Skeletal muscle tissue (tissue), 4 donors: ENCODE data around the gene ALKBH2. TPM values are rescaled to one million over a fixed set of nuclear protein-coding genes. Genes with fewer than 3 reads are reported as not detected.
A peak's percentile ranks its signal among the peaks of the same experiment; 100 is the strongest.
"Not testable (repeated sequence)": the region's sequence is repeated elsewhere in the genome, so short reads cannot be mapped to it uniquely, and the experiment has no call there.

Experiments
- H3K27ac ChIP-seq: one replicate; pipeline ENCODE4 v1.7.0; 2013; ENCODE audit warnings: mild to moderate bottlenecking, low read depth, low read length, inconsistent platforms
- H3K27me3 ChIP-seq, 3 donors: one replicate each; pipeline ENCODE4 v1.7.0; 2013; ENCODE audit warnings: low read length in 3 of 3; ENCODE audit not compliant: control insufficient read depth in 3 of 3, insufficient read depth in 3 of 3
- H3K36me3 ChIP-seq, 3 donors: one replicate each; pipeline ENCODE4 v1.7.0; 2013; ENCODE audit warnings: low read length in 3 of 3; ENCODE audit not compliant: control insufficient read depth in 3 of 3, insufficient read depth in 3 of 3
- H3K4me1 ChIP-seq, 3 donors: one replicate each; pipeline ENCODE4 v1.7.0; 2013; ENCODE audit warnings: low read length in 3 of 3, mild to moderate bottlenecking in 3 of 3; ENCODE audit not compliant: control insufficient read depth in 3 of 3, insufficient read depth in 3 of 3
- H3K4me3 ChIP-seq, 3 donors: one replicate each; pipeline ENCODE4 v1.7.0; 2013; ENCODE audit warnings: low read length in 3 of 3
- H3K9ac ChIP-seq, 3 donors: one replicate each; pipeline ENCODE4 v1.7.0; 2013; ENCODE audit warnings: low read length in 3 of 3, mild to moderate bottlenecking in 3 of 3, moderate library complexity in 2 of 3, low read depth in 1 of 3
- H3K9me3 ChIP-seq, 3 donors: one replicate each; pipeline ENCODE4 v1.7.0; 2013; ENCODE audit warnings: low read length in 3 of 3; ENCODE audit not compliant: control insufficient read depth in 3 of 3
- total RNA-seq: library from RNA; depleted of rRNA; stranded (reverse); fragments of >200 nt; gene quantifications from one replicate; pipeline ENCODE4 v1.2.3, GENCODE V29; 2014
- donor health status: Osteomylitis.

The ALKBH2 gene
- total RNA-seq, 1 donor from 2014 or later: 20.4 TPM

- H3K9me3 ChIP-seq: no peaks in the 10 kb centered on the region
- no peak overlapping the region for H3K4me3 ChIP-seq
- H3K9ac ChIP-seq: no peak overlapping the region
- peaks cover 5 to 22% (median 16%) of the 10 kb centered on the region in 3 donors for H3K36me3 ChIP-seq
- no peak overlapping the region for H3K27ac ChIP-seq
- H3K4me1 ChIP-seq: peaks cover 8 to 14% (median 12%) of the 10 kb centered on the region in 3 donors
- H3K27me3 ChIP-seq: no peaks in the 10 kb centered on the region
Measured at GRCh38 chr12:109057376-109057775, 35.9 kb downstream of the ALKBH2 start.

DNA sequence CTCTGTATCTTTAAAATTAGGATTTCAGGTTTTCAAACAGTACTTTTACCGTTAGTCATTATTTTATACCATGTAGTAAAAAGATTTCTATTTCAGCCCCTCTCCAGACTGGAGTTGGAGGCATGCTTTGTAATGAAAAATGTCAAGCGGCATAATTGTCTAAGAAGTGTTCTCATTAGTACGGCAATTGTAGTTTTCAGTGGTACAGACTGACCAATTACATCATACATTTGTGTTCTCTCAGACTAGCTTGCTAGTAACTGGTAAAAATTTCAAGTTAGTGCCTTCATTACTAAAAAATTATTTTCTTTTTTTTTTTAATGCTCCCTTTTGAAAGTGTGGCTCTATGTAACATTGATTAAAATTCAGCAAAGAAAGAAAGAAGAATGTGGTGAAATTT, 36.4 kb downstream of the ALKBH2 start:
- H3K9ac ChIP-seq: no peak overlapping the region
- H3K9me3 ChIP-seq: no peaks in the 10 kb centered on the region
- no peaks in the 10 kb centered on the region for H3K27me3 ChIP-seq
- peaks cover 10 to 15% (median 14%) of the 10 kb centered on the region in 3 donors for H3K4me1 ChIP-seq
- no peak overlapping the region for H3K4me3 ChIP-seq
- H3K36me3 ChIP-seq: peaks cover 5 to 22% (median 16%) of the 10 kb centered on the region in 3 donors
- no peak overlapping the region for H3K27ac ChIP-seq

DNA sequence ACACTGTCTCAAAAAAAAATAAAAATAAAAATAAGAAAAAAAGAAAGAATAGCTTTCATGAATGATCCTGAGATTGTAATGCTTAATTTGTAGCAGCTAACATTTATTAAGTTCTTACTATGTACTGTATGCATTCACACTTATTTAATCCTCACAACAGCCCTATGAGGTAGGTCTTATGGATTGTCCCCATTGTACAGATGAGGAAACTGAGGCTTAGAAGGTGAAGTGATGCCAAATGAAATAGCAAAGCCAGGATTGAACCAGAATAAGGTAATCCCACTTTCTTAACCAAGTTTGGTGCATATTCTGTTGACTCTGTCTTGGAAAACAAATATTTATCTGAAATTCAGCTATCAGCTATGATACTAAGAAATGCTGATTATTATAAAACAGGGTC, 38.8 kb downstream of the ALKBH2 start:
- no peak overlapping the region for H3K4me3 ChIP-seq

DNA sequence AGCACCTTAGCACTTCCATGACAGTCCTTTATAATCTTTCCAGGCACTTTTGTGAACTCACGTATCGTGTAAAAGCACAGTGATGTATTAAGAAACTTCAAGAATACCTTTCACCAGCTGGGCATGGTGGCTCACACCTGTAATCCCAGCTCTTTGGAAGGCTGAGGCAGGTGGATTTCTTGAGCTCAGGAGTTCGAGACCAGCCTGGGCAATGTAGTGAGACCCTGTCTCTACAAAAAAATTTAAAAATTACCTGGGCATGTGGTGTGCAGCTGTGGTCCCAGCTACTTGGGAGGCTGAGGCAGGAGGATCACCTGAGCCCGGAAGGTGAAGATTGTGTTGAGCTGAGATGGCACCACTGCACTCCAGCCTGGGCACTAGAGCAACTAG, 39.2 kb downstream of the ALKBH2 start:
- peak overlapping the region in 1 of 3 donors; percentile 91 for H3K9ac ChIP-seq
- not testable (repeated sequence) for H3K9me3 ChIP-seq, H3K27ac ChIP-seq, H3K27me3 ChIP-seq
- H3K4me3 ChIP-seq: peak overlapping the region in 1 of 3 donors; percentile 96
- peaks cover 5 to 13% (median 6%) of the 10 kb centered on the region in 3 donors for H3K36me3 ChIP-seq
- peaks cover 12 to 18% (median 14%) of the 10 kb centered on the region in 3 donors for H3K4me1 ChIP-seq

More for the DNA sequence above, 38.8 kb downstream of the ALKBH2 start:
- Histone ChIP-seq H3K4me1 (peaks cover 12 to 18% (median 14%) of the 10 kb centered on the region in 3 donors), H3K27me3 (no peaks in the 10 kb centered on the region), H3K27ac (no peak overlapping the region), H3K9ac (no peak overlapping the region), H3K9me3 (no peaks in the 10 kb centered on the region), H3K36me3 (peaks cover 5 to 14% (median 8%) of the 10 kb centered on the region in 3 donors)

DNA sequence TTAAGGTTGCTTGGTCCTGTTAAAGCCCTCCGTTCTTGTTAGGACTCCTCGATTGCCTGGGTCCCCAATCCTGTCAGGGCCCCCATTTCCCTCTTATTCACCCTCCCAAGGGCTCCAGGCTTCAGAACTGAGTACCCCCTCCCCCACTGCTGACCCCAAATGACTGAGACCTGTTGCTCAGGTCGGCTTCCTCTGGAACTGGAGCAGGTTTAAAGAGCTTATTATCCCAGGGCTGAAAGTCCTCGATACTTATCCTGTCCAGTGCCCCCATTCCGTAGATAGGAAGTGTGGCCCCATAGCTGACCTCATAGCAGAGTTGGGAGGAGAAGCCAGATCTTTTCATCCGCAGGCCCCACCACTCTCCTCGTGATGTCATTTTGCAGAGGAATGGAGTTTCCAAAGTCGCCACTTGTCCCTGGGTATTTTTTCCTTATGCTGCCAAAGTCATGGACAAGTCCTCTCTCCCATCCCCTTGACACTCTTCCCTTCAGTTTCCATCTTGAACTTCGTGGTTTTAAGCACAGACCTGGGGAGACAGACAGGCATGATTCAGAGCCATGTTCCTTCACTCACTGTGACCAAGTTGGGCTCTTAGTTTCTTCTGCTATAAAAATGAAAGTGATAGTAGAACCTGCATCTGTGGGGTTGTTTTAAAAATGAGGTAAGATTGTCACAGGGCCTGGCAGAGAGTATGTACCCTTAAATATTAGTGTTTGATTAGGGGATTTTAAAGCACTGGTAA, 39.7 kb downstream of the ALKBH2 start:
- H3K36me3 ChIP-seq: peaks cover 5 to 8% (median 5%) of the 10 kb centered on the region in 3 donors
- peak overlapping the region; percentile 91 to 96 (median 93) for H3K9ac ChIP-seq
- H3K9me3 ChIP-seq: no peaks in the 10 kb centered on the region
- H3K4me1 ChIP-seq: peaks cover 12 to 18% (median 14%) of the 10 kb centered on the region in 3 donors
- H3K4me3 ChIP-seq: peak overlapping the region; percentile 81 to 96 (median 92)
- H3K27me3 ChIP-seq: no peaks in the 10 kb centered on the region
- peak overlapping the region; percentile 84 for H3K27ac ChIP-seq

DNA sequence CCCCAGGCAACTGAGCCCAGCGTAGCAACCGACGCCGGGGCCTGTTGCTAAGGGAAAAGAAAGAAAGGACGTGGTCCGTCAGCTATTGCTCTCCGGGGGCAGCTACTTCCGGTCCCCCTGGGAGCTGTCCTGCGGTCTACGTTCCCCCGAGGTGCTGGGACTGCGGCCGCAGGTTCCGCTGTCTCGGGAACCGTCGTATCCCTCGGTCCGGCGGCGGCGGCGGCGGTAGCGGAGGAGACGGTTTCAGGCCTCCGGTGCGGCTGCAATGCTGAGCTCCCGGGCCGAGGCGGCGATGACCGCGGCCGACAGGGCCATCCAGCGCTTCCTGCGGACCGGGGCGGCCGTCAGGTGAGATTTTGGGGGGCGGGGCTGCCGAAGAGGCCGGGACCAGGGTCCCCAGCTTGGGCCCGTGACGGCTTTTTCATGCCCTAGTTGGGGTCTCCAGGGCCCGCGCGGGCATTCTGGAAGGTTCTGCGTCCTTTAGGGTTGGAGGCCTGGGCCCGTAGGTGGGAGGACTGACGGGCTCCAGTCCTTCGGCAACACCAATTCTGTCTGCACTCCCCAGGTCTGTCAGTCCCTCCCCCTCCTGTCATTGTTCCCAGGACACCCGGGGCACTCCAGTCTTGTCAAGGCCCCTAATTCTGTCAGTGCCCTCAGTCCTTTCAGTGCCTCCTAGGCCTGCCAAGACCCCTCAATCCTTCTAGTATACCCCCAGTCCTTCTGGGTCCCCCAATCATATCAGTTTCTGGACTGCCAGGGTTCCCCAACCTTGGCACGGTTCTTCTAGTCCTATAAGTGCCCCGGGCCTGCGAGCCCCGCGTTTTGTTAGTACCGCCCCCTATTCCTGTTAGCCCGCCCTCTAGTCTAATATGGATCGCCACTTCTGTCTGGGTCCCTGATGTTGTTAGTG, 40.6 kb downstream of the ALKBH2 start, which contains the start of gene USP30:
Gene USP30 (plus strand): TSS at position 163 of the 910 bp plus-strand sequence. CDS start 103 bp downstream, at position 266.
- Histone ChIP-seq H3K27me3 (no peaks in the 10 kb centered on the region), H3K9ac (peak within 1 kb of the TSS; percentile 91 to 96 (median 93)), H3K4me1 (peaks cover 12 to 18% (median 14%) of the 10 kb centered on the region in 3 donors), H3K4me3 (peak within 1 kb of the TSS; percentile 81 to 96 (median 92)), H3K27ac (peak within 1 kb of the TSS; percentile 84), H3K9me3 (no peaks in the 10 kb centered on the region), H3K36me3 (peaks cover 2 to 5% (median 4%) of the 10 kb centered on the region in 3 donors)

GRCh38 chr12:109052097-109052413, 41.2 kb downstream of the ALKBH2 start:
- Histone ChIP-seq H3K4me3 (peak overlapping the region; percentile 81 to 96 (median 92)), H3K27ac (peak overlapping the region; percentile 84), H3K27me3 (no peaks in the 10 kb centered on the region), H3K36me3 (peaks cover 0 to 3% (median 0%) of the 10 kb centered on the region in 3 donors), H3K9me3 (no peaks in the 10 kb centered on the region), H3K4me1 (peaks cover 12 to 18% (median 14%) of the 10 kb centered on the region in 3 donors), H3K9ac (peak overlapping the region; percentile 91 to 96 (median 93))

DNA sequence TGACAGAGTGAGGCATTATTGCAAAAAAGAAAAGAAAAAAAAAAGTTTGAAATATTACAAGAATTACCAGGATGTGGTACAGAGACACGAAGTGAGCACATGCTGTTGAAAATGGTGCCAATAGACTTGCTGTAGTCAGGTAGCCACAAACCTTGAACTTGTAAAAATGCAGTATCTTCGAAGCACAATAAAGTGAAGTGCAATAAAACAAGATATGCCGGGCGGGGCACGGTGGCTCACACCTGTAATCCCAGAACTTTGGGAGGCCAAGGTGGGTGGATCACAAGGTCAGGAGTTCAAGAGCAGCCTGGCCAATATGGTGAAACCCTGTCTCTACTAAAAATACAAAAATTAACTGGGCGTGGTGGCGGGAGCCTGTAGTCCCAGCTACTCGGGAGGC, 43.5 kb downstream of the ALKBH2 start:
- not testable (repeated sequence) for H3K36me3 ChIP-seq, H3K9me3 ChIP-seq, H3K4me3 ChIP-seq, H3K27ac ChIP-seq, H3K9ac ChIP-seq, H3K27me3 ChIP-seq
- peaks cover 12 to 18% (median 14%) of the 10 kb centered on the region in 3 donors for H3K4me1 ChIP-seq

- not testable (repeated sequence) for H3K9ac ChIP-seq, H3K36me3 ChIP-seq, H3K27me3 ChIP-seq, H3K4me3 ChIP-seq, H3K27ac ChIP-seq, H3K9me3 ChIP-seq
- peaks cover 9 to 13% (median 11%) of the 10 kb centered on the region in 3 donors for H3K4me1 ChIP-seq
Measured at GRCh38 chr12:109048706-109049105, 44.6 kb downstream of the ALKBH2 start.
